ENCODE data around the gene RAI14. TPM values are rescaled to one million over a fixed set of nuclear protein-coding genes. Genes with fewer than 3 reads are reported as not detected.

The RAI14 gene
- 1 to 10 TPM; 1.1 to 3.6 (median 1.7) TPM for total RNA-seq

- DNase-seq (peak; percentile 19 to 28), ATAC-seq (peak; percentile 51 to 61)
- in situ Hi-C loops (cut with MboI; ENCODE audit: low sequenced_read_pairs in 4 of 4) (no loop called here), intact Hi-C loops (cut with DNase I; ENCODE audit: low total_unique reads) (loop anchor here (5.0 to 10.0 kb wide), 2 partner anchors 181 to 269 kb away; partner anchors contain the start of genes DNAJC21 and TTC23L)
- H3K36me3 ChIP-seq: no peaks in the 10 kb centered on the region
- H3K9me3 ChIP-seq: no peaks in the 10 kb centered on the region
- H3K27me3 ChIP-seq: peaks cover 11 to 21% (median 15%) of the 10 kb centered on the region in 3 donors
- peak; percentile 23 to 30 for TF ChIP-seq POLR2A (IDR thresholded peaks at IDR 0.05)
- no peak for TF ChIP-seq CTCF (IDR thresholded peaks at IDR 0.05 in 4 of 5, conservative IDR thresholded peaks at IDR 0.05 in 1 of 5)
- peak within 1 kb of the TSS; percentile 62 to 77 (median 66) for H3K4me3 ChIP-seq
- peaks cover 11 to 12% of the 10 kb centered on the region in 2 donors for H3K4me1 ChIP-seq
- H3K27ac ChIP-seq: peak within 1 kb of the TSS; percentile 63 to 75 (median 73)
These were observed at the start of gene RAI14 for GRCh38 chr5:34656001-34656699. Gene RAI14 (plus strand): TSS chr5:34656328. CDS start chr5:34686920, 30,592 bp downstream.

GRCh38 chr5:34608368-34608767 lies 47.8 kb upstream of the RAI14 start:
- H3K27ac ChIP-seq: no peak overlapping the region
- no peak overlapping the region for H3K4me3 ChIP-seq
- no peaks in the 10 kb centered on the region for H3K36me3 ChIP-seq
- TF ChIP-seq CTCF (IDR thresholded peaks at IDR 0.05 in 4 of 5, conservative IDR thresholded peaks at IDR 0.05 in 1 of 5) (no peak), POLR2A (IDR thresholded peaks at IDR 0.05) (no peak)
- no peak for ATAC-seq
- no peak for DNase-seq
- H3K27me3 ChIP-seq: no peaks in the 10 kb centered on the region
- H3K4me1 ChIP-seq: no peaks in the 10 kb centered on the region
- H3K9me3 ChIP-seq: no peaks in the 10 kb centered on the region
- intact Hi-C loops (cut with DNase I; ENCODE audit: low total_unique reads) (no loop called here), in situ Hi-C loops (cut with MboI; ENCODE audit: low sequenced_read_pairs in 4 of 4) (no loop called here)

- intact Hi-C loops (cut with DNase I; ENCODE audit: low total_unique reads) (no loop called here), in situ Hi-C loops (cut with MboI; ENCODE audit: low sequenced_read_pairs in 4 of 4) (no loop called here)
- H3K4me3 ChIP-seq: no peak overlapping the region
- ATAC-seq (no peak), DNase-seq (no peak)
- no peaks in the 10 kb centered on the region for H3K27me3 ChIP-seq
- H3K9me3 ChIP-seq: no peaks in the 10 kb centered on the region
- H3K36me3 ChIP-seq: no peaks in the 10 kb centered on the region
- H3K27ac ChIP-seq: no peak overlapping the region
- no peaks in the 10 kb centered on the region for H3K4me1 ChIP-seq
- TF ChIP-seq POLR2A (IDR thresholded peaks at IDR 0.05) (no peak), CTCF (IDR thresholded peaks at IDR 0.05 in 4 of 5, conservative IDR thresholded peaks at IDR 0.05 in 1 of 5) (no peak)
These were observed 47.1 kb upstream of the RAI14 start for GRCh38 chr5:34608859-34609648.

GRCh38 chr5:34609951-34610441 lies 46.1 kb upstream of the RAI14 start:
- Histone ChIP-seq H3K9me3 (no peaks in the 10 kb centered on the region), H3K36me3 (no peaks in the 10 kb centered on the region), H3K27ac (no peak overlapping the region), H3K4me3 (no peak overlapping the region), H3K27me3 (no peaks in the 10 kb centered on the region), H3K4me1 (no peaks in the 10 kb centered on the region)
- intact Hi-C loops (cut with DNase I; ENCODE audit: low total_unique reads): no loop called here
- DNase-seq (no peak), ATAC-seq (no peak)
- TF ChIP-seq POLR2A (IDR thresholded peaks at IDR 0.05): no peak
- TF ChIP-seq CTCF (IDR thresholded peaks at IDR 0.05 in 4 of 5, conservative IDR thresholded peaks at IDR 0.05 in 1 of 5): no peak
- in situ Hi-C loops (cut with MboI; ENCODE audit: low sequenced_read_pairs in 4 of 4): no loop called here
